MCF 10A (cell line): Measurements from ENCODE around the gene PCSK6. TPM values are rescaled to one million over a fixed set of nuclear protein-coding genes. Genes with fewer than 3 reads are reported as not detected.

ENCODE experiments used
- BruUV-seq: library from RNA; stranded (reverse); fragments of 400-500 nt; replicated peaks from 2 replicates; lab custom pipeline; 2021; lab: Mats Ljungman, UMichigan
- CTCF ChIA-PET: fragments of 300-600 bp; sonication (Branson Sonifier 250); formaldehyde crosslinking; extraction: SDS; loops from one replicate; lab custom pipeline; 2021; ENCODE audit warnings: antibody characterized with exemption, inconsistent platforms; lab: Yijun Ruan, JAX
- POLR2A ChIA-PET: fragments of 300-600, 350-650 bp; sonication (Branson Sonifier 250); formaldehyde crosslinking; extraction: SDS; loops from one replicate; lab custom pipeline; 2020; ENCODE audit warnings: antibody characterized with exemption, inconsistent platforms; lab: Yijun Ruan, JAX
- DNase-seq: peaks from one replicate; pipeline ENCODE4 v3.0.0-alpha.2; 2018; ENCODE audit not compliant: unreplicated experiment
- H3K27ac Mint-ChIP-seq: one replicate; pipeline ENCODE4 v1.8.0; 2022; ENCODE audit warnings: mild to moderate bottlenecking, low read depth, mixed read lengths; ENCODE audit not compliant: unreplicated experiment
- H3K27me3 Mint-ChIP-seq: one replicate; pipeline ENCODE4 v1.8.0; 2022; ENCODE audit warnings: mixed read lengths; ENCODE audit not compliant: insufficient read depth, unreplicated experiment
- H3K36me3 Mint-ChIP-seq: one replicate; pipeline ENCODE4 v1.8.0; 2022; ENCODE audit warnings: mild to moderate bottlenecking, moderate library complexity, mixed read lengths; ENCODE audit not compliant: insufficient read depth, unreplicated experiment
- H3K4me1 Mint-ChIP-seq: one replicate; pipeline ENCODE4 v1.8.0; 2022; ENCODE audit warnings: mixed read lengths; ENCODE audit not compliant: insufficient read depth, unreplicated experiment
- H3K4me3 Mint-ChIP-seq: one replicate; pipeline ENCODE4 v1.8.0; 2022; ENCODE audit warnings: mild to moderate bottlenecking, moderate library complexity, mixed read lengths; ENCODE audit not compliant: unreplicated experiment
- H3K9me3 Mint-ChIP-seq: one replicate; pipeline ENCODE4 v1.8.0; 2022; ENCODE audit warnings: mixed read lengths; ENCODE audit not compliant: unreplicated experiment
- intact Hi-C: fragments of 100-400 bp; cut with micrococcal nuclease; formaldehyde crosslinking; loops from 2 replicates; pipeline ENCODE4 v1.14.1; 2022
- total RNA-seq: library from RNA; stranded (reverse); gene quantifications from 2 replicates; pipeline ENCODE4 v1.2.3, GENCODE V29; 2022
- TF ChIP-seq, protein P1 (sequence below): fragments of 200-600 bp; IDR thresholded peaks from one replicate; pipeline ENCODE4 v1.8.0; 2022; ENCODE audit warnings: antibody characterized with exemption, mild to moderate bottlenecking; ENCODE audit not compliant: unreplicated experiment

The PCSK6 gene
- total RNA-seq, 1 experiment from 2014 or later: 30.8 TPM

- Mint-ChIP-seq H3K36me3 (no peaks in the 10 kb centered on the region), H3K27me3 (peaks cover 32% of the 10 kb centered on the region), H3K4me1 (no peaks in the 10 kb centered on the region), H3K9me3 (no peaks in the 10 kb centered on the region), H3K4me3 (no peak overlapping the region), H3K27ac (no peak overlapping the region)
- no peak for DNase-seq
- intact Hi-C loops: loop anchor here (5.0 kb wide), 1 partner anchor 145 kb away; no protein-coding TSS in a partner anchor
- BruUV-seq: no TSS peak
- TF ChIP-seq, protein P1, sequence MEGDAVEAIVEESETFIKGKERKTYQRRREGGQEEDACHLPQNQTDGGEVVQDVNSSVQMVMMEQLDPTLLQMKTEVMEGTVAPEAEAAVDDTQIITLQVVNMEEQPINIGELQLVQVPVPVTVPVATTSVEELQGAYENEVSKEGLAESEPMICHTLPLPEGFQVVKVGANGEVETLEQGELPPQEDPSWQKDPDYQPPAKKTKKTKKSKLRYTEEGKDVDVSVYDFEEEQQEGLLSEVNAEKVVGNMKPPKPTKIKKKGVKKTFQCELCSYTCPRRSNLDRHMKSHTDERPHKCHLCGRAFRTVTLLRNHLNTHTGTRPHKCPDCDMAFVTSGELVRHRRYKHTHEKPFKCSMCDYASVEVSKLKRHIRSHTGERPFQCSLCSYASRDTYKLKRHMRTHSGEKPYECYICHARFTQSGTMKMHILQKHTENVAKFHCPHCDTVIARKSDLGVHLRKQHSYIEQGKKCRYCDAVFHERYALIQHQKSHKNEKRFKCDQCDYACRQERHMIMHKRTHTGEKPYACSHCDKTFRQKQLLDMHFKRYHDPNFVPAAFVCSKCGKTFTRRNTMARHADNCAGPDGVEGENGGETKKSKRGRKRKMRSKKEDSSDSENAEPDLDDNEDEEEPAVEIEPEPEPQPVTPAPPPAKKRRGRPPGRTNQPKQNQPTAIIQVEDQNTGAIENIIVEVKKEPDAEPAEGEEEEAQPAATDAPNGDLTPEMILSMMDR: no peak
- CTCF ChIA-PET: interaction anchor here (1.0 kb wide), 1 partner anchor 149 kb away, joined by 4 read pairs; no protein-coding TSS in a partner anchor
- POLR2A ChIA-PET: no interaction called here
These were observed 2.5 kb upstream of the PCSK6 start for GRCh38 chr15:101491734-101492640.

DNA sequence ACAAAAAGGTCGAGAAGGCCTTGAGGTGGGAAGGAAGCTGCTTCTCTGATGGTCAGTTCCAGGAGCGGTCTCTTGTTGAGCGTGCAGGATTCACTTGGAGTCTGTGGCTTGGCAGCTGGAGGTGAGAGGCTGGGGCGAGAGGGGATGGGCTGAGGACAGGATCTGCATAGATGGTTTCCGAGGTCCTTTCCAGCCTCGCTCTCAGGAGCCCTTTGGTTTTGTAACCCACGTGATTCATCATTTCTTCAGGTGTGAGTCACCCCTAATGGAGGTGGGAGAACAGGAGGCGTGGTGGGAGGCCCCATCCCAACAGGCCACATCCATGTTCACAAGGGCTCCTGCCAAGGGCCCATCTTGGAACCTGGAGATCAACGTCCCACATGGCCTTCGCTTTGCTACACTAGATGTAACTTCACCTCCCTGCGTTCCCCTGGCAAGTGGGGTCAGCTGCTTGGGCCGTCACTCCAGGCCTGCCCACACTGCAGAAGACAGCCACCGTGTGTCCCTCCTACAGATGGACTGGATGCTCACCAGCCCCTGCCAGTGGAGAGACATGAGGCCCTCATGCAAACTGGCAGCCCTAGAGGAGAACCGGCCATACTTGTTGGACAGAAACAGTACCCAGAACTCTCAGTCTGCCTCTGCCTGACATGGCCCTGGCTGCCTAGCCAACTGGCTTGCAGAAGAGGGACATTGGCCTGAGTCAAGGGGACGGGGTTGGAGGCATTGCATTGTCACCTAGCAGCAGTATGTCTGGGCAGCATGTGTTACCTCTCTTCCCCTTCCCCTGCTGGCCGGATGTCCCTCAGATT lies 1.6 kb upstream of the PCSK6 start:
- Mint-ChIP-seq H3K36me3 (peaks cover 4% of the 10 kb centered on the region), H3K27me3 (peaks cover 24% of the 10 kb centered on the region), H3K27ac (no peak overlapping the region), H3K4me1 (no peaks in the 10 kb centered on the region), H3K4me3 (no peak overlapping the region), H3K9me3 (no peaks in the 10 kb centered on the region)
- BruUV-seq: no TSS peak
- TF ChIP-seq, protein P1: no peak
- intact Hi-C loops: loop anchor here (5.0 kb wide), 1 partner anchor 146 kb away; no protein-coding TSS in a partner anchor
- POLR2A ChIA-PET: interaction anchor here (0.5 to 1.1 kb wide), 3 partner anchors 130 to 194 kb away, joined by 3 read pairs; no protein-coding TSS in a partner anchor
- CTCF ChIA-PET: interaction anchor here (0.6 to 1.2 kb wide), 5 partner anchors 10 to 919 kb away, joined by 3 to 5 read pairs (median 3); no protein-coding TSS in a partner anchor
- peak; percentile 54 for DNase-seq

- TF ChIP-seq, protein P1: no peak
- CTCF ChIA-PET: interaction anchor here (0.6 to 1.2 kb wide), 6 partner anchors 11 to 918 kb away, joined by 3 to 5 read pairs (median 3); no protein-coding TSS in a partner anchor
- Mint-ChIP-seq H3K4me1 (no peaks in the 10 kb centered on the region), H3K4me3 (peak overlapping the region; percentile 39), H3K27ac (no peak overlapping the region), H3K36me3 (peaks cover 10% of the 10 kb centered on the region), H3K27me3 (peaks cover 17% of the 10 kb centered on the region), H3K9me3 (no peaks in the 10 kb centered on the region)
- no TSS peak for BruUV-seq
- no peak for DNase-seq
- intact Hi-C loops: loop anchor here (5.0 kb wide), 1 partner anchor 147 kb away; no protein-coding TSS in a partner anchor
- POLR2A ChIA-PET: interaction anchor here (1.1 kb wide), 1 partner anchor 193 kb away, joined by 3 read pairs; no protein-coding TSS in a partner anchor
These were observed 943 bp upstream of the PCSK6 start for GRCh38 chr15:101490408-101490891.
